Measurements from ENCODE around the gene CELA1.

Gene CELA1

GRCh38 chr12:51346581-51346980, at the start of gene CELA1:
TSS of gene CELA1 (minus strand) at chr12:51346679. CDS start at chr12:51346638, 41 bp downstream.
- DNase-seq = no peak

GRCh38 chr12:51395283-51396230, 49.1 kb upstream of the CELA1 start:
- peak; percentile 34 for DNase-seq

GRCh38 chr12:51393676-51394545, 47.4 kb upstream of the CELA1 start:
- DNase-seq = peak; percentile 64

- no peak for DNase-seq
Measured at GRCh38 chr12:51392556-51393237, 46.2 kb upstream of the CELA1 start.

- peak; percentile 68 for DNase-seq
Measured at GRCh38 chr12:51391283-51392123, 45.0 kb upstream of the CELA1 start, which contains the start of gene GALNT6. TSS of gene GALNT6 (minus strand) at chr12:51391406. CDS start at chr12:51379781, 11,625 bp downstream.

- DNase-seq = peak; percentile 19
Measured at GRCh38 chr12:51390891-51391282, 44.4 kb upstream of the CELA1 start.

- no peak for DNase-seq
Measured at GRCh38 chr12:51390457-51390856, 44.0 kb upstream of the CELA1 start.

GRCh38 chr12:51389302-51389999, 43.0 kb upstream of the CELA1 start:
- DNase-seq = no peak

- no peak for DNase-seq
Measured at GRCh38 chr12:51388846-51389245, 42.4 kb upstream of the CELA1 start.

GRCh38 chr12:51388069-51388799, 41.8 kb upstream of the CELA1 start:
- no peak for DNase-seq

- no peak for DNase-seq
Measured at GRCh38 chr12:51386351-51386750, 39.9 kb upstream of the CELA1 start.

- DNase-seq = no peak
Measured at GRCh38 chr12:51383269-51383905, 36.9 kb upstream of the CELA1 start.

GRCh38 chr12:51382173-51382572, 35.7 kb upstream of the CELA1 start:
- no peak for DNase-seq

GRCh38 chr12:51381226-51382079, 35.0 kb upstream of the CELA1 start:
- DNase-seq = no peak

GRCh38 chr12:51379571-51379970, 33.1 kb upstream of the CELA1 start:
- DNase-seq = no peak

GRCh38 chr12:51378749-51379148, 32.3 kb upstream of the CELA1 start:
- no peak for DNase-seq

GRCh38 chr12:51377099-51377984, 30.9 kb upstream of the CELA1 start:
- no peak for DNase-seq

- no peak for DNase-seq
Measured at GRCh38 chr12:51374856-51375255, 28.4 kb upstream of the CELA1 start.
